Activated naive CD4-positive, alpha-beta T cell (primary cell): ENCODE measurements around the gene SH3GLB1.
A peak's percentile ranks its signal among the peaks of the same experiment; 100 is the strongest.

Experiments
- DNase-seq, 4 experiments: peaks; one replicate each; lab custom pipeline; 2025; lab: John Stamatoyannopoulos, UW

Gene SH3GLB1

GRCh38 chr1:86733340-86733739 lies 29.0 kb downstream of the SH3GLB1 start:
- no peak for DNase-seq

GRCh38 chr1:86739648-86740509 lies 35.5 kb downstream of the SH3GLB1 start:
- no peak for DNase-seq

- peak in 1 of 4 experiments; percentile 5 for DNase-seq
Observed at GRCh38 chr1:86741947-86742572, 37.7 kb downstream of the SH3GLB1 start.

GRCh38 chr1:86747304-86747703 lies 42.9 kb downstream of the SH3GLB1 start:
- DNase-seq, result no peak

GRCh38 chr1:86748622-86749373 lies 44.4 kb downstream of the SH3GLB1 start:
- DNase-seq, result no peak

GRCh38 chr1:86750076-86750475 lies 45.7 kb downstream of the SH3GLB1 start:
- no peak for DNase-seq

GRCh38 chr1:86750530-86750929 lies 46.2 kb downstream of the SH3GLB1 start:
- DNase-seq, result no peak

GRCh38 chr1:86751923-86752322 lies 47.5 kb downstream of the SH3GLB1 start:
- no peak for DNase-seq

- DNase-seq, result no peak
Observed at GRCh38 chr1:86753700-86754099, 49.3 kb downstream of the SH3GLB1 start.

GRCh38 chr1:86754265-86754974 lies 50.0 kb downstream of the SH3GLB1 start:
- DNase-seq, result no peak

- no peak for DNase-seq
Observed at GRCh38 chr1:86756062-86756406, 51.7 kb downstream of the SH3GLB1 start.

- DNase-seq, result no peak
Observed at GRCh38 chr1:86757272-86757984, 53.1 kb downstream of the SH3GLB1 start.

GRCh38 chr1:86758570-86758969 lies 54.2 kb downstream of the SH3GLB1 start:
- no peak for DNase-seq

- no peak for DNase-seq
Observed at GRCh38 chr1:86760199-86760598, 55.8 kb downstream of the SH3GLB1 start.

- no peak for DNase-seq
Observed at GRCh38 chr1:86762336-86762735, 58.0 kb downstream of the SH3GLB1 start.

- DNase-seq, result no peak
Observed at GRCh38 chr1:86764523-86764922, 60.1 kb downstream of the SH3GLB1 start.

- no peak for DNase-seq
Observed at GRCh38 chr1:86765073-86765472, 60.7 kb downstream of the SH3GLB1 start.

GRCh38 chr1:86765674-86766073 lies 61.3 kb downstream of the SH3GLB1 start:
- no peak for DNase-seq

- no peak for DNase-seq
Observed at GRCh38 chr1:86768554-86768953, 64.2 kb downstream of the SH3GLB1 start.

GRCh38 chr1:86769065-86769464 lies 64.7 kb downstream of the SH3GLB1 start:
- no peak for DNase-seq
